Gastroesophageal sphincter (tissue), 4 donors: ENCODE measurements around the gene MAPK9. TPM values are rescaled to one million over a fixed set of nuclear protein-coding genes. Genes with fewer than 3 reads are reported as not detected.

Experiments used
- ATAC-seq: fragments of 150-250 bp; one replicate; pipeline ENCODE4 v1.9.1; 2016; ENCODE audit warnings: mild to moderate bottlenecking, moderate library complexity
- H3K27ac ChIP-seq, 4 donors: fragments of 200-600 bp; sonication (generic) in 3 of 4; 1 replicate in 3 of 4; 2 replicates in 1 of 4; pipeline ENCODE4 v1.5.1; 2016 to 2019
- H3K27me3 ChIP-seq: fragments of 200-600 bp; sonication (generic); one replicate; pipeline ENCODE4 v1.5.1; 2019
- H3K36me3 ChIP-seq, 2 donors: fragments of 200-600 bp; sonication (generic); one replicate each; pipeline ENCODE4 v1.5.1; 2019; ENCODE audit warnings: control low read depth in 1 of 2
- H3K4me1 ChIP-seq, 3 donors: fragments of 200-600 bp; sonication (generic); 1 replicate in 2 of 3; 2 replicates in 1 of 3; pipeline ENCODE4 v1.5.1; 2016 to 2019; ENCODE audit warnings: control low read depth in 2 of 3
- H3K4me3 ChIP-seq, 2 donors: fragments of 200-600 bp; sonication (generic); one replicate each; pipeline ENCODE4 v1.5.1; 2019; ENCODE audit warnings: mild to moderate bottlenecking in 1 of 2, moderate library complexity in 1 of 2
- H3K9me3 ChIP-seq, 3 donors: fragments of 200-600 bp; sonication (generic); one replicate each; pipeline ENCODE4 v1.5.1; 2017 to 2019; ENCODE audit warnings: control low read depth in 2 of 3
- CTCF ChIP-seq, 4 experiments: fragments of 200-600 bp in 2 of 4; fragments of 450-650 bp in 2 of 4; sonication (generic) in 1 of 4; IDR thresholded peaks; one replicate each; pipeline ENCODE4 v1.5.1; 2017 to 2019; ENCODE audit warnings: antibody characterized with exemption in 4 of 4, mild to moderate bottlenecking in 2 of 4, moderate library complexity in 2 of 4
- EP300 ChIP-seq: sonication (generic); formaldehyde crosslinking; IDR thresholded peaks from one replicate; pipeline ENCODE4 v1.6.1; 2017; ENCODE audit warnings: antibody characterized with exemption, mild to moderate bottlenecking
- POLR2A ChIP-seq, 2 donors: fragments of 450-650 bp; IDR thresholded peaks; one replicate each; pipeline ENCODE4 v1.6.1; 2017; ENCODE audit warnings: antibody characterized with exemption in 2 of 2, mild to moderate bottlenecking in 2 of 2, moderate library complexity in 1 of 2
- POLR2AphosphoS5 ChIP-seq: sonication (generic); formaldehyde crosslinking; IDR thresholded peaks from one replicate; pipeline ENCODE4 v1.6.1; 2017; ENCODE audit warnings: antibody characterized with exemption
- WGBS, 2 donors: methylation state at CpG; one replicate each; pipeline ENCODE4 v1.1.5; 2018; ENCODE audit warnings: low coverage in 1 of 2; 5-methylcytosine and 5-hydroxymethylcytosine counted together
- total RNA-seq, 4 donors: library from RNA; depleted of rRNA; stranded (reverse); fragments of >200 nt; gene quantifications; one replicate each; pipeline ENCODE4 v1.1.0, GENCODE V29; 2016

MAPK9 gene
- total RNA-seq, 4 donors from 2014 or later: 25.7 to 43.7 (median 35.7) TPM

GRCh38 chr5:180235077-180235476 is 56.8 kb downstream of the MAPK9 start:
- Histone ChIP-seq H3K36me3 (peaks cover 0 to 100% of the 10 kb centered on the region in 2 donors), H3K4me3 (no peak overlapping the region), H3K9me3 (peaks cover 0 to 36% (median 0%) of the 10 kb centered on the region in 3 donors), H3K27ac (no peak overlapping the region), H3K4me1 (no peaks in the 10 kb centered on the region), H3K27me3 (no peaks in the 10 kb centered on the region)
- TF ChIP-seq POLR2AphosphoS5 (no peak), EP300 (no peak), CTCF (IDR thresholded peaks at IDR 0.05) (no peak), POLR2A (IDR thresholded peaks at IDR 0.05) (no peak)
- 84 to 90% methylated on average over 4 to 5 of the region's 5 CpGs for WGBS, 2 donors
- ATAC-seq: no peak

GRCh38 chr5:180234271-180234670 is 57.6 kb downstream of the MAPK9 start:
- Histone ChIP-seq H3K36me3 (peaks cover 0 to 100% of the 10 kb centered on the region in 2 donors), H3K27ac (no peak overlapping the region), H3K9me3 (peaks cover 0 to 44% (median 0%) of the 10 kb centered on the region in 3 donors), H3K4me3 (no peak overlapping the region), H3K27me3 (no peaks in the 10 kb centered on the region), H3K4me1 (no peaks in the 10 kb centered on the region)
- no peak for ATAC-seq
- WGBS, 2 donors: 94 to 100% methylated on average over 1 to 7 of the region's 15 CpGs
- TF ChIP-seq CTCF (IDR thresholded peaks at IDR 0.05) (no peak), EP300 (no peak), POLR2A (IDR thresholded peaks at IDR 0.05) (no peak), POLR2AphosphoS5 (no peak)

DNA sequence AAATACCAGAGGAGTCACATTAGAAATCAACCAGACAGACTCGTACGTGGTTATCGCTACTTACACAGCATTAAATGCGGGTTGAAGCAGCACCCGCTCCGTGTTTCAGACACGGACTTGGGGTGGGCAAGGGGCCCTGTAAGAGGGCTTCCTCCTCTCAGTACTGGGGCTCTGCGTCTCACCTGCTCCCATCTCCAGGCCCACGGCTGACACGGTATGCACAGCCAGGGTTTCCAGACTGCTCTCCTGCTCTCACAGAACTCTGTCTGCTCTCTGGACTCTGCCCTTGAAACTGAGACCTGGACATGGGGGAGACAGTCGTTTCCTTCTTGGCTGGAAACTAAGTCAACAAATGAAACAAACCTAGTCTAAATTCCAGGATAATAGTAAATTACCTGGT is 58.2 kb downstream of the MAPK9 start:
- ATAC-seq: no peak
- H3K27ac ChIP-seq: no peak overlapping the region
- TF ChIP-seq POLR2A (IDR thresholded peaks at IDR 0.05) (no peak), EP300 (no peak), POLR2AphosphoS5 (no peak), CTCF (IDR thresholded peaks at IDR 0.05) (no peak)
- H3K4me3 ChIP-seq: no peak overlapping the region
- peaks cover 0 to 45% (median 0%) of the 10 kb centered on the region in 3 donors for H3K9me3 ChIP-seq
- no peaks in the 10 kb centered on the region for H3K27me3 ChIP-seq
- no peaks in the 10 kb centered on the region for H3K4me1 ChIP-seq
- WGBS, 2 donors: 81 to 93% methylated on average over 4 to 11 of the region's 11 CpGs
- peaks cover 0 to 100% of the 10 kb centered on the region in 2 donors for H3K36me3 ChIP-seq

DNA sequence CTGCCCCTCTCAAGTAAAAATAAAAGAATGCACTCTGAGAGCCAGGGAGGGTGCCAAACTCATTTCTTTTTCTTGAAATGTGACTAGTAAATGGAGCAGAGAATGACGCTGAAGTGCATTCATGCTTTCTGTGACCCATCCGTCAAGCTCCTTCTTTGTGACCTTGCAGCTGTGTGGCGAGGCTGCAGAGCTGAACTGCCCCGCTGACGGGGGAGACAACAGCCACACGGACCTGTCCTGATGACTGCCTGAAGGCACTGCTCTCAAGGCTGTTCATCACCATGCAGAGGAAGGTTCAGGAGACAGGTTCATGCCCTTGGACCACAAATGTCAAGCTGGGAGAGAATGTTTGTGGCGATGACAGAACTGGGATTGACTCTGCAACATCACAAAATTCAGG is 61.9 kb downstream of the MAPK9 start:
- Histone ChIP-seq H3K4me3 (no peak overlapping the region), H3K27me3 (no peaks in the 10 kb centered on the region), H3K36me3 (peaks cover 0 to 87% of the 10 kb centered on the region in 2 donors), H3K27ac (no peak overlapping the region), H3K9me3 (peaks cover 0 to 55% (median 0%) of the 10 kb centered on the region in 3 donors), H3K4me1 (no peaks in the 10 kb centered on the region)
- no peak for TF ChIP-seq CTCF (IDR thresholded peaks at IDR 0.05)
- no peak for TF ChIP-seq EP300
- no peak for TF ChIP-seq POLR2AphosphoS5
- TF ChIP-seq POLR2A (IDR thresholded peaks at IDR 0.05): no peak
- no peak for ATAC-seq
- WGBS, 2 donors: 61 to 73% methylated on average over 3 to 5 of the region's 7 CpGs

- no peaks in the 10 kb centered on the region for H3K27me3 ChIP-seq
- H3K4me1 ChIP-seq: no peaks in the 10 kb centered on the region
- no peak for ATAC-seq
- 94 to 100% methylated on average over 5 to 8 of the region's 11 CpGs for WGBS, 2 donors
- no peak overlapping the region for H3K27ac ChIP-seq
- H3K9me3 ChIP-seq: peaks cover 0 to 99% (median 0%) of the 10 kb centered on the region in 3 donors
- peaks cover 0 to 8% of the 10 kb centered on the region in 2 donors for H3K36me3 ChIP-seq
- no peak overlapping the region for H3K4me3 ChIP-seq
- TF ChIP-seq POLR2AphosphoS5 (no peak), CTCF (IDR thresholded peaks at IDR 0.05) (no peak)
Observed at GRCh38 chr5:180222056-180222455, 69.8 kb downstream of the MAPK9 start.
